ENCODE results near the gene PTPRK.
A peak's percentile ranks its signal among the peaks of the same experiment; 100 is the strongest.
"Not testable (repeated sequence)": the region's sequence is repeated elsewhere in the genome, so short reads cannot be mapped to it uniquely, and the experiment has no call there.

The PTPRK gene

GRCh38 chr6:127938701-127939100 lies 581.7 kb downstream of the PTPRK start:
- no peak for DNase-seq

GRCh38 chr6:127937747-127938146 lies 582.7 kb downstream of the PTPRK start:
- no peak for DNase-seq

GRCh38 chr6:127937102-127937501 lies 583.3 kb downstream of the PTPRK start:
- DNase-seq, result no peak

- no peak for DNase-seq
Observed at GRCh38 chr6:127934956-127935355, 585.4 kb downstream of the PTPRK start.

- peak; percentile 29 for DNase-seq
Observed at GRCh38 chr6:127933852-127934840, 586.3 kb downstream of the PTPRK start.

GRCh38 chr6:127933137-127933536 lies 587.3 kb downstream of the PTPRK start:
- no peak for DNase-seq

- DNase-seq, result no peak
Observed at GRCh38 chr6:127932708-127933107, 587.7 kb downstream of the PTPRK start.

GRCh38 chr6:127926441-127926840 lies 594.0 kb downstream of the PTPRK start:
- DNase-seq, result not testable (repeated sequence)

GRCh38 chr6:127924440-127924839 lies 596.0 kb downstream of the PTPRK start:
- no peak for DNase-seq

GRCh38 chr6:127924031-127924430 lies 596.4 kb downstream of the PTPRK start:
- DNase-seq, result no peak

GRCh38 chr6:127923135-127923534 lies 597.3 kb downstream of the PTPRK start:
- no peak for DNase-seq

- no peak for DNase-seq
Observed at GRCh38 chr6:127921982-127922381, 598.4 kb downstream of the PTPRK start.

GRCh38 chr6:127920804-127921203 lies 599.6 kb downstream of the PTPRK start:
- DNase-seq, result no peak

Data from stimulated activated CD4-positive, alpha-beta T cell treated with anti-CD3 and anti-CD28 coated beads, Interleukin-1b, Interleukin-23, amount 100 ng/mL, for 48 hours (primary cell).